ENCODE results near the gene SH3GL1. TPM values are rescaled to one million over a fixed set of nuclear protein-coding genes. Genes with fewer than 3 reads are reported as not detected.

The SH3GL1 gene
- total and polyA plus RNA-seq, 2 donors from 2014 or later: 34.8 to 52.7 TPM

- H3K9ac ChIP-seq (ENCODE audit: low read length in 3 of 3): no peak overlapping the region
- intact Hi-C loops (cut with DNase I): no loop called here
- no peak for FAIRE-seq
- H3K27me3 ChIP-seq (ENCODE audit: control insufficient read depth, insufficient read depth, low read length): no peaks in the 10 kb centered on the region
- TF ChIP-seq, protein P1, sequence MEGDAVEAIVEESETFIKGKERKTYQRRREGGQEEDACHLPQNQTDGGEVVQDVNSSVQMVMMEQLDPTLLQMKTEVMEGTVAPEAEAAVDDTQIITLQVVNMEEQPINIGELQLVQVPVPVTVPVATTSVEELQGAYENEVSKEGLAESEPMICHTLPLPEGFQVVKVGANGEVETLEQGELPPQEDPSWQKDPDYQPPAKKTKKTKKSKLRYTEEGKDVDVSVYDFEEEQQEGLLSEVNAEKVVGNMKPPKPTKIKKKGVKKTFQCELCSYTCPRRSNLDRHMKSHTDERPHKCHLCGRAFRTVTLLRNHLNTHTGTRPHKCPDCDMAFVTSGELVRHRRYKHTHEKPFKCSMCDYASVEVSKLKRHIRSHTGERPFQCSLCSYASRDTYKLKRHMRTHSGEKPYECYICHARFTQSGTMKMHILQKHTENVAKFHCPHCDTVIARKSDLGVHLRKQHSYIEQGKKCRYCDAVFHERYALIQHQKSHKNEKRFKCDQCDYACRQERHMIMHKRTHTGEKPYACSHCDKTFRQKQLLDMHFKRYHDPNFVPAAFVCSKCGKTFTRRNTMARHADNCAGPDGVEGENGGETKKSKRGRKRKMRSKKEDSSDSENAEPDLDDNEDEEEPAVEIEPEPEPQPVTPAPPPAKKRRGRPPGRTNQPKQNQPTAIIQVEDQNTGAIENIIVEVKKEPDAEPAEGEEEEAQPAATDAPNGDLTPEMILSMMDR (IDR thresholded peaks at IDR 0.05; ENCODE audit: borderline replicate concordance, extremely low read depth, insufficient read depth): no peak
- no peak for DNase-seq
- H3K9me3 ChIP-seq (ENCODE audit: control insufficient read depth in 2 of 3, insufficient read depth in 1 of 3, low read length in 3 of 3): no peaks in the 10 kb centered on the region
- H3K27ac ChIP-seq (ENCODE audit: low read depth in 2 of 2, low read length in 2 of 2): no peak overlapping the region
- no peaks in the 10 kb centered on the region for H3K36me3 ChIP-seq (ENCODE audit: control insufficient read depth in 2 of 3, insufficient read depth in 3 of 3, low read length in 3 of 3)
- H3K4me1 ChIP-seq (ENCODE audit: control insufficient read depth in 2 of 3, insufficient read depth in 2 of 3, low read depth in 1 of 3, low read length in 3 of 3): no peaks in the 10 kb centered on the region
- H3K4me3 ChIP-seq (ENCODE audit: low read length in 3 of 3): no peak overlapping the region
Measured at GRCh38 chr19:4439243-4439642, 38.9 kb upstream of the SH3GL1 start.

GRCh38 chr19:4437103-4437502 is 36.8 kb upstream of the SH3GL1 start:
- Histone ChIP-seq H3K9me3 (ENCODE audit: control insufficient read depth in 2 of 3, insufficient read depth in 1 of 3, low read length in 3 of 3) (no peaks in the 10 kb centered on the region), H3K4me3 (ENCODE audit: low read length in 3 of 3) (no peak overlapping the region), H3K36me3 (ENCODE audit: control insufficient read depth in 2 of 3, insufficient read depth in 3 of 3, low read length in 3 of 3) (no peaks in the 10 kb centered on the region), H3K27me3 (ENCODE audit: control insufficient read depth, insufficient read depth, low read length) (no peaks in the 10 kb centered on the region), H3K9ac (ENCODE audit: low read length in 3 of 3) (no peak overlapping the region), H3K4me1 (ENCODE audit: control insufficient read depth in 2 of 3, insufficient read depth in 2 of 3, low read depth in 1 of 3, low read length in 3 of 3) (no peaks in the 10 kb centered on the region), H3K27ac (ENCODE audit: low read depth in 2 of 2, low read length in 2 of 2) (no peak overlapping the region)
- FAIRE-seq (no peak), DNase-seq (no peak)
- TF ChIP-seq, protein P1 (IDR thresholded peaks at IDR 0.05; ENCODE audit: borderline replicate concordance, extremely low read depth, insufficient read depth): no peak
- intact Hi-C loops (cut with DNase I): no loop called here

- Histone ChIP-seq H3K9ac (ENCODE audit: low read length in 3 of 3) (no peak overlapping the region), H3K4me1 (ENCODE audit: control insufficient read depth in 2 of 3, insufficient read depth in 2 of 3, low read depth in 1 of 3, low read length in 3 of 3) (no peaks in the 10 kb centered on the region), H3K27me3 (ENCODE audit: control insufficient read depth, insufficient read depth, low read length) (no peaks in the 10 kb centered on the region), H3K9me3 (ENCODE audit: control insufficient read depth in 2 of 3, insufficient read depth in 1 of 3, low read length in 3 of 3) (no peaks in the 10 kb centered on the region), H3K36me3 (ENCODE audit: control insufficient read depth in 2 of 3, insufficient read depth in 3 of 3, low read length in 3 of 3) (no peaks in the 10 kb centered on the region), H3K4me3 (ENCODE audit: low read length in 3 of 3) (no peak overlapping the region), H3K27ac (ENCODE audit: low read depth in 2 of 2, low read length in 2 of 2) (no peak overlapping the region)
- FAIRE-seq (no peak), DNase-seq (no peak)
- intact Hi-C loops (cut with DNase I): no loop called here
- TF ChIP-seq, protein P1 (IDR thresholded peaks at IDR 0.05; ENCODE audit: borderline replicate concordance, extremely low read depth, insufficient read depth): no peak
Measured at GRCh38 chr19:4436231-4436630, 35.9 kb upstream of the SH3GL1 start.

DNA sequence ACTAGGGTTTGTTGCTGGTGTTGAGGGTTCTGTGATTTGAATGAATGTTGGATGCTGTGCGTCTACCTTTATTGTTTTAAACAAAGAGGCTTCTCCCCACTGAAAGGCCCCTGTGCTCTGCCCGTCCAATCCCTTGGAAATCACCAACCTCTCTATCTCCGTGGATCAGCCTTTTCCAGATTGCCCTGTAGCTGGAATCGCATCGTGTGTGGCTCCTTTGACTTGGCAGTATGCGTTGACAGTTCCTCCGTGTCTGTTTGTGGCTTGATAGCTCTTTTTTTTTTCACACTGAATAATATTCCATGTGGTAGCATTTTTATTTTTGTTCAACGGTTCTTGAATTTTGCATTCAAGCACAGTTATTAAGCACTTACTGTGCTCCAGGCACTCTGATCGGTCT is 34.0 kb upstream of the SH3GL1 start:
- Histone ChIP-seq H3K36me3 (ENCODE audit: control insufficient read depth in 2 of 3, insufficient read depth in 3 of 3, low read length in 3 of 3) (no peaks in the 10 kb centered on the region), H3K27me3 (ENCODE audit: control insufficient read depth, insufficient read depth, low read length) (no peaks in the 10 kb centered on the region), H3K4me1 (ENCODE audit: control insufficient read depth in 2 of 3, insufficient read depth in 2 of 3, low read depth in 1 of 3, low read length in 3 of 3) (no peaks in the 10 kb centered on the region), H3K4me3 (ENCODE audit: low read length in 3 of 3) (no peak overlapping the region), H3K27ac (ENCODE audit: low read depth in 2 of 2, low read length in 2 of 2) (no peak overlapping the region), H3K9me3 (ENCODE audit: control insufficient read depth in 2 of 3, insufficient read depth in 1 of 3, low read length in 3 of 3) (no peaks in the 10 kb centered on the region), H3K9ac (ENCODE audit: low read length in 3 of 3) (no peak overlapping the region)
- DNase-seq: no peak
- no peak for FAIRE-seq
- intact Hi-C loops (cut with DNase I): no loop called here
- TF ChIP-seq, protein P1 (IDR thresholded peaks at IDR 0.05; ENCODE audit: borderline replicate concordance, extremely low read depth, insufficient read depth): no peak

All from kidney (tissue), 14 donors.